ENCODE results near the gene GASK1A.
A peak's percentile ranks its signal among the peaks of the same experiment; 100 is the strongest.

Gene GASK1A

GRCh38 chr3:42936157-42936981, 42.7 kb upstream of the GASK1A start:
- no peak overlapping the region for H2AK5ac ChIP-seq (ENCODE audit: low read length, severe bottlenecking)
- H2BK5ac ChIP-seq (ENCODE audit: low read depth, low read length, poor library complexity, severe bottlenecking), result no peak overlapping the region
- no peak overlapping the region for H3K18ac ChIP-seq (ENCODE audit: low read depth in 1 of 2, low read length in 2 of 2)
- H3K14ac ChIP-seq (ENCODE audit: low read length in 2 of 2), result no peak overlapping the region
- no peak for DNase-seq
- no peak overlapping the region for H2BK12ac ChIP-seq (ENCODE audit: low read length in 2 of 2)
- H2BK15ac ChIP-seq (ENCODE audit: low read depth, poor library complexity, severe bottlenecking), result no peak overlapping the region
- H3K79me1 ChIP-seq (replicated peaks; ENCODE audit: low read length, poor library complexity, severe bottlenecking), result no peaks in the 10 kb centered on the region
- peak overlapping the region in 1 of 2 experiments; percentile 77 for H3K4me3 ChIP-seq (ENCODE audit: insufficient read depth in 1 of 2, low read depth in 1 of 2, low read length in 2 of 2)
- no peak overlapping the region for H2AFZ ChIP-seq (ENCODE audit: low read depth, low read length)
- H3K9me3 ChIP-seq (ENCODE audit: control insufficient read depth, low read length), result no peaks in the 10 kb centered on the region
- no peaks in the 10 kb centered on the region for H3K4me1 ChIP-seq (ENCODE audit: control insufficient read depth, insufficient read depth, low read depth, low read length)
- no peaks in the 10 kb centered on the region for H3K27me3 ChIP-seq (ENCODE audit: control insufficient read depth in 1 of 2, insufficient read depth in 1 of 2, low read length in 2 of 2)
- H3K4ac ChIP-seq (ENCODE audit: low read depth in 1 of 2, low read length in 2 of 2), result no peak overlapping the region
- no peak overlapping the region for H4K91ac ChIP-seq (ENCODE audit: low read length)
- H3K9ac ChIP-seq (ENCODE audit: low read length), result peak overlapping the region; percentile 70
- no peak overlapping the region for H2BK120ac ChIP-seq (ENCODE audit: low read depth, low read length)
- H3K27ac ChIP-seq (ENCODE audit: low read length, poor library complexity, severe bottlenecking), result no peak overlapping the region
- H3K23ac ChIP-seq (ENCODE audit: low read length in 2 of 2), result no peak overlapping the region
- H4K8ac ChIP-seq (ENCODE audit: low read length), result no peak overlapping the region
- no peaks in the 10 kb centered on the region for H3K36me3 ChIP-seq (ENCODE audit: control insufficient read depth in 1 of 2, insufficient read depth in 2 of 2, low read depth in 1 of 2, low read length in 2 of 2)
- H3K4me2 ChIP-seq (ENCODE audit: low read length, poor library complexity, severe bottlenecking), result no peak overlapping the region
- 90% methylated on average over 43 of the region's 43 CpGs for WGBS

GRCh38 chr3:42937334-42937733, 41.8 kb upstream of the GASK1A start:
- Histone ChIP-seq H2BK5ac (ENCODE audit: low read depth, low read length, poor library complexity, severe bottlenecking) (no peak overlapping the region), H3K9me3 (ENCODE audit: control insufficient read depth, low read length) (no peaks in the 10 kb centered on the region), H3K27me3 (ENCODE audit: control insufficient read depth in 1 of 2, insufficient read depth in 1 of 2, low read length in 2 of 2) (no peaks in the 10 kb centered on the region), H4K8ac (ENCODE audit: low read length) (no peak overlapping the region), H3K9ac (ENCODE audit: low read length) (no peak overlapping the region), H3K79me1 (replicated peaks; ENCODE audit: low read length, poor library complexity, severe bottlenecking) (no peaks in the 10 kb centered on the region), H2BK15ac (ENCODE audit: low read depth, poor library complexity, severe bottlenecking) (no peak overlapping the region), H3K36me3 (ENCODE audit: control insufficient read depth in 1 of 2, insufficient read depth in 2 of 2, low read depth in 1 of 2, low read length in 2 of 2) (peaks cover 0 to 3% of the 10 kb centered on the region in 2 experiments), H2BK12ac (ENCODE audit: low read length in 2 of 2) (no peak overlapping the region), H3K4ac (ENCODE audit: low read depth in 1 of 2, low read length in 2 of 2) (no peak overlapping the region), H3K4me3 (ENCODE audit: insufficient read depth in 1 of 2, low read depth in 1 of 2, low read length in 2 of 2) (no peak overlapping the region), H3K4me1 (ENCODE audit: control insufficient read depth, insufficient read depth, low read depth, low read length) (no peaks in the 10 kb centered on the region), H3K23ac (ENCODE audit: low read length in 2 of 2) (no peak overlapping the region), H3K27ac (ENCODE audit: low read length, poor library complexity, severe bottlenecking) (no peak overlapping the region), H2AK5ac (ENCODE audit: low read length, severe bottlenecking) (no peak overlapping the region), H2AFZ (ENCODE audit: low read depth, low read length) (no peak overlapping the region), H4K91ac (ENCODE audit: low read length) (no peak overlapping the region), H2BK120ac (ENCODE audit: low read depth, low read length) (no peak overlapping the region), H3K18ac (ENCODE audit: low read depth in 1 of 2, low read length in 2 of 2) (no peak overlapping the region), H3K14ac (ENCODE audit: low read length in 2 of 2) (no peak overlapping the region), H3K4me2 (ENCODE audit: low read length, poor library complexity, severe bottlenecking) (no peak overlapping the region)
- WGBS, result 89% methylated on average over 1 of the region's 3 CpGs
- no peak for DNase-seq

GRCh38 chr3:42942693-42943092, 36.4 kb upstream of the GASK1A start:
- Histone ChIP-seq H2BK12ac (ENCODE audit: low read length in 2 of 2) (no peak overlapping the region), H3K4ac (ENCODE audit: low read depth in 1 of 2, low read length in 2 of 2) (no peak overlapping the region), H4K8ac (ENCODE audit: low read length) (no peak overlapping the region), H2AK5ac (ENCODE audit: low read length, severe bottlenecking) (no peak overlapping the region), H3K4me3 (ENCODE audit: insufficient read depth in 1 of 2, low read depth in 1 of 2, low read length in 2 of 2) (no peak overlapping the region), H4K91ac (ENCODE audit: low read length) (no peak overlapping the region), H3K36me3 (ENCODE audit: control insufficient read depth in 1 of 2, insufficient read depth in 2 of 2, low read depth in 1 of 2, low read length in 2 of 2) (peaks cover 0 to 7% of the 10 kb centered on the region in 2 experiments), H3K9ac (ENCODE audit: low read length) (no peak overlapping the region), H2BK15ac (ENCODE audit: low read depth, poor library complexity, severe bottlenecking) (no peak overlapping the region), H3K23ac (ENCODE audit: low read length in 2 of 2) (no peak overlapping the region), H2AFZ (ENCODE audit: low read depth, low read length) (no peak overlapping the region), H2BK5ac (ENCODE audit: low read depth, low read length, poor library complexity, severe bottlenecking) (no peak overlapping the region), H3K14ac (ENCODE audit: low read length in 2 of 2) (no peak overlapping the region), H3K27ac (ENCODE audit: low read length, poor library complexity, severe bottlenecking) (no peak overlapping the region), H3K4me2 (ENCODE audit: low read length, poor library complexity, severe bottlenecking) (no peak overlapping the region), H3K9me3 (ENCODE audit: control insufficient read depth, low read length) (no peaks in the 10 kb centered on the region), H3K4me1 (ENCODE audit: control insufficient read depth, insufficient read depth, low read depth, low read length) (no peaks in the 10 kb centered on the region), H2BK120ac (ENCODE audit: low read depth, low read length) (no peak overlapping the region), H3K27me3 (ENCODE audit: control insufficient read depth in 1 of 2, insufficient read depth in 1 of 2, low read length in 2 of 2) (no peaks in the 10 kb centered on the region), H3K18ac (ENCODE audit: low read depth in 1 of 2, low read length in 2 of 2) (no peak overlapping the region), H3K79me1 (replicated peaks; ENCODE audit: low read length, poor library complexity, severe bottlenecking) (no peaks in the 10 kb centered on the region)
- no peak for DNase-seq
- WGBS, result no CpG with 5 or more reads among the region's 1 CpG

DNA sequence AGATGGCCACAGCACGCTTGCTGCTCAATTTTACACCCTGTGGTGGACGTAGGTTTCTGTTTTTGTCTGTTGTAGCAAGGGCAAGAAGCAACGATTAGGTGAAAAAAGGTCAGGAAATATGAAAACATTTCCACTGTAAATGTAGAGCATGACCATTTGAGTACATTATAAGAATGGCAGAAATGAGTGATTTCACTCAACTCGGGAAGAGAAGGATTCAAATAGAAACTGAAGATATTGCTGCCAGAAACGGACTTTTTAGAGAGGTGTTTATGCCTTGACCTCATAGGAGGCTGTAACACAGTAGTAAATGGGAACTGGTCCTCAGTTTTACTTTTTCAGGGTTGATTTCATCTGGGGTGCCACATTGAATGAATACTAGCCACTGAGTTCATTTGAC, 33.1 kb upstream of the GASK1A start:
- DNase-seq, result no peak
- Histone ChIP-seq H2AFZ (ENCODE audit: low read depth, low read length) (no peak overlapping the region), H2BK12ac (ENCODE audit: low read length in 2 of 2) (no peak overlapping the region), H4K91ac (ENCODE audit: low read length) (no peak overlapping the region), H2BK15ac (ENCODE audit: low read depth, poor library complexity, severe bottlenecking) (no peak overlapping the region), H3K4me3 (ENCODE audit: insufficient read depth in 1 of 2, low read depth in 1 of 2, low read length in 2 of 2) (no peak overlapping the region), H3K18ac (ENCODE audit: low read depth in 1 of 2, low read length in 2 of 2) (no peak overlapping the region), H2BK5ac (ENCODE audit: low read depth, low read length, poor library complexity, severe bottlenecking) (no peak overlapping the region), H3K9ac (ENCODE audit: low read length) (no peak overlapping the region), H3K23ac (ENCODE audit: low read length in 2 of 2) (no peak overlapping the region), H2BK120ac (ENCODE audit: low read depth, low read length) (no peak overlapping the region), H3K79me1 (replicated peaks; ENCODE audit: low read length, poor library complexity, severe bottlenecking) (no peaks in the 10 kb centered on the region), H3K14ac (ENCODE audit: low read length in 2 of 2) (no peak overlapping the region), H3K27me3 (ENCODE audit: control insufficient read depth in 1 of 2, insufficient read depth in 1 of 2, low read length in 2 of 2) (no peaks in the 10 kb centered on the region), H3K4me2 (ENCODE audit: low read length, poor library complexity, severe bottlenecking) (no peak overlapping the region), H3K4ac (ENCODE audit: low read depth in 1 of 2, low read length in 2 of 2) (no peak overlapping the region), H3K9me3 (ENCODE audit: control insufficient read depth, low read length) (no peaks in the 10 kb centered on the region), H3K27ac (ENCODE audit: low read length, poor library complexity, severe bottlenecking) (no peak overlapping the region), H4K8ac (ENCODE audit: low read length) (no peak overlapping the region), H3K4me1 (ENCODE audit: control insufficient read depth, insufficient read depth, low read depth, low read length) (no peaks in the 10 kb centered on the region), H2AK5ac (ENCODE audit: low read length, severe bottlenecking) (no peak overlapping the region), H3K36me3 (ENCODE audit: control insufficient read depth in 1 of 2, insufficient read depth in 2 of 2, low read depth in 1 of 2, low read length in 2 of 2) (peaks cover 0 to 7% of the 10 kb centered on the region in 2 experiments)
- 68% methylated on average over 5 of the region's 5 CpGs for WGBS
